ENCODE data around the gene MCTP1. TPM values are rescaled to one million over a fixed set of nuclear protein-coding genes. Genes with fewer than 3 reads are reported as not detected.

The MCTP1 gene
- total RNA-seq, 8 experiments from 2014 or later: 1.3 to 8.3 (median 5.7) TPM

DNA sequence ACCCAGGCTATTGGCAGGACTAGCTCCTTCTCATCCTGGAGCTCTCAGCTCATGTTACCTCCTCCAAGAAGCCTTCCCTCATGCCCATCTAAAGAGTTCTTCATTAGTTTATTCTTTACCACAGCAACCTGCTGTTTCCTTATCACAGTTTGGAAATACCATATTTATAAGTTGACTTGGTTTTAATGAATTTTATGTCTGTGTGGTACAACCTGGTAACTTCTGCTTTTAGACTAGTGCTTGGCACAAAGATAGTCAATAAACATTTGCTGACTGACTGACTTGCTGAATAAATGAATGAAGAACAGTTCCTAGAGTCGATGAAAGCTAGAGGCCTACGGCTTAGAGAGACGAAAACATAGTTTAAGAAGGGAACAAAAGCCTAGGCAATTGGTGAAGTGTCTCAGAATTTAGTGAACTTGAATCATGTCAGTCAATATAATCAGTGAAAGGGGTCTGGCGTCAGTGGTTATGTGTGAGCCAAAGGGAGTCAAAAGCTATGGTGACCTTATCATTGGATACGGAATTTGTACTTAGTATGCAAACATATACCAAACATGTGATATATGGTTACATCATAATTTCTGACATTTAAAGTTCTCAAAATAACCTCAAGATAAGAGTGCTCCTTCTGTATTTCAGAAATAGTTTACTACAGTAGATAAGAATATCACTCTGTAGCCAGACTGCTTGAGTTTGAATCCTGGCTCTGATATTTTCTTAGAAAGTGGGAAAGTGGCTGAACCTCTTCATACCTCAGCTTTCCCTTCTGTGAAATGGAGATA lies 239.5 kb downstream of the MCTP1 start:
- Histone ChIP-seq H3K4me1 (replicated peaks in 1 of 2) (no peaks in the 10 kb centered on the region), H3K27ac (no peak overlapping the region), H3K4me3 (no peak overlapping the region)
- ATAC-seq (replicated peaks in 6 of 8): no peak
- in situ Hi-C loops (cut with MboI; ENCODE audit: low pct_unique_long_range_greater_than_20kb in 2 of 9, low sequenced_read_pairs in 9 of 9, unreplicated experiment in 9 of 9): no loop called here
- WGBS, 10 experiments: 0 to 100% (median 80%) methylated on average over 1 to 5 of the region's 5 CpGs; no CpG with 5 or more reads in 1 of the 10 experiments

DNA sequence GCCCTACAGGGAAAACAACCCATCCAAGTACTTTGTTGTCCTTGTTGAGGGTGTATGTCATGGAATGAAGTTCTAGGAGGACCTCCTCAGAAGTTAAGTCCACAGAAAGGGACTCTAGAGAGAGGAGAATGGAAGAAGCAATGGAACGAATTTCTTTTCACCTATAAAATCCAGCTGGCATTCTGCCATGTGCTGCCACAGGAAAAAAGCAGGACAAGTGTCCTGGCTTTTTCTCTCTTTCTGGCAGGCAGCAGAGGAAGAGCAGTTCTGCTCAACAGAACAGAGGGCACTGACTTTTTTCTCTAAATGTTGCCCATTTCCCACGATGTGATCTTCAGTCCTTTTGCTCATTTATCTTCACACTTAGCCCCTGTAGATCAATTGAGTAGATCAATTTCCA lies 240.8 kb downstream of the MCTP1 start:
- no peak for ATAC-seq (replicated peaks in 6 of 8)
- in situ Hi-C loops (cut with MboI; ENCODE audit: low pct_unique_long_range_greater_than_20kb in 2 of 9, low sequenced_read_pairs in 9 of 9, unreplicated experiment in 9 of 9): no loop called here
- no peaks in the 10 kb centered on the region for H3K4me1 ChIP-seq (replicated peaks in 1 of 2)
- 0 to 100% (median 40%) methylated on average over 1 to 2 of the region's 2 CpGs; no CpG with 5 or more reads in 1 of the 10 experiments for WGBS, 10 experiments
- H3K4me3 ChIP-seq: no peak overlapping the region
- no peak overlapping the region for H3K27ac ChIP-seq

DNA sequence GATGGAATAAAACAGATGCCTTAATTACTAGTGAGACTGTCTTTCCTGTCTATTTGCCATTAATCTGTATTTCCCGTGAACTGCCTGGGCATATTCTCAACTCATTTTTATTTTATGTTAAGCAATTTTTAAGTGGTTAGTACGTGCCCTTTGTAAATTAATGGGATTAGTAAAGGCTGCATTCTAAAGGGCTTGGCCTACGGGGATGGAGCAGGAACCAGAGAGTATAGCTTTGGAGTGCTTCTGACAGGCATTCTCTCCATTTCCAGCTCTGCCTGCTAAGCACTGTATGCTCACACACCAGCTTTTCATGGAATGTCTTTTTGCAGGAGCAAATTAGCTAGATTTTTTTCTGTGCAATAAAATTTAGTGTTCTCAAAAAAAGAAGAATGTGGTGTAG lies 241.2 kb downstream of the MCTP1 start:
- in situ Hi-C loops (cut with MboI; ENCODE audit: low pct_unique_long_range_greater_than_20kb in 2 of 9, low sequenced_read_pairs in 9 of 9, unreplicated experiment in 9 of 9): no loop called here
- Histone ChIP-seq H3K27ac (no peak overlapping the region), H3K4me1 (replicated peaks in 1 of 2) (no peaks in the 10 kb centered on the region), H3K4me3 (no peak overlapping the region)
- peak in 3 of 8 experiments; percentile 25 to 76 (median 44) for ATAC-seq (replicated peaks in 6 of 8)
- WGBS, 10 experiments: 0 to 100% (median 50%) methylated on average over 1 to 3 of the region's 3 CpGs; no CpG with 5 or more reads in 1 of the 10 experiments

DNA sequence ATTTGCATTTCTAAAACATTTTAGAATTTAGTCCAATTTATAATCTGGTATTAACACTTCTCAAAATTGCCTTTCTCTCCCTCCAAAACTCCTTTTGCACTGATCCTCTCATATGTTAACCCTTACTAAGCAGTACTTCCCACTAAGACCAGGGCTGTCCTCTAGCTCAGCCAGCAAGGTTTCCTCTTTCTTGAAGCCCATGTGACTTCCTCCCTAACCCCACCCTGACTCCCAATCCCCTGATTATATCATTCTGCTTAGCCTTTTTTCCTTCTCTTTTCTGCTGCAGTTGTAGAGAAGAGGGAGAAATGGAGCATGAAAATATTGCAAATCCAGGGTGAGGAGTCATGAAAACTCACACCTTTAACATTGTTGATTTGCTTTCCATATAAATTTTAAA lies 241.7 kb downstream of the MCTP1 start:
- in situ Hi-C loops (cut with MboI; ENCODE audit: low pct_unique_long_range_greater_than_20kb in 2 of 9, low sequenced_read_pairs in 9 of 9, unreplicated experiment in 9 of 9): no loop called here
- H3K4me1 ChIP-seq (replicated peaks in 1 of 2): no peaks in the 10 kb centered on the region
- peak in 4 of 8 experiments; percentile 25 to 81 (median 61) for ATAC-seq (replicated peaks in 6 of 8)
- no peak overlapping the region for H3K27ac ChIP-seq
- no peak overlapping the region for H3K4me3 ChIP-seq

DNA sequence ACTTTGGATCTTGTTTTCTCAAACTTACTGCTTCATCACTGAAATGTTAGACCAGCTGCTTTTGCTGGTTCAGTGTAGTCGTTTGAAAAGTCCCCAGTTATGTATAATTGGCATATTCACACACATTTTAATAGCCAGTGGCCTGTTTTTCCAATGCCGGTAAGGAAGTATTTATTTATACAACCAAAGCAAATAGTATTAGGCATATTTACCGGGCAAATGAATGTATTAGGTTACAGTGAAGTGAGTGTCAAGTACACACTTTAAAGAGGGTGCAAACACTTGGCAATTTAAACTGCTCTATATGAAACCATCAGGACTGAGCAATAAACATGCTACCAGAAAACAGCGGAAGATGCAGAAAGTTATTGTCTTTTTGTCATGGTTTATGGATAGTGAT lies 242.9 kb downstream of the MCTP1 start:
- in situ Hi-C loops (cut with MboI; ENCODE audit: low pct_unique_long_range_greater_than_20kb in 2 of 9, low sequenced_read_pairs in 9 of 9, unreplicated experiment in 9 of 9): no loop called here
- peak in 1 of 8 experiments; percentile 78 for ATAC-seq (replicated peaks in 6 of 8)
- Histone ChIP-seq H3K27ac (no peak overlapping the region), H3K4me3 (no peak overlapping the region), H3K4me1 (replicated peaks in 1 of 2) (no peaks in the 10 kb centered on the region)
- 25 to 81% (median 71%) methylated on average over 1 to 4 of the region's 4 CpGs; no CpG with 5 or more reads in 1 of the 10 experiments for WGBS, 10 experiments

DNA sequence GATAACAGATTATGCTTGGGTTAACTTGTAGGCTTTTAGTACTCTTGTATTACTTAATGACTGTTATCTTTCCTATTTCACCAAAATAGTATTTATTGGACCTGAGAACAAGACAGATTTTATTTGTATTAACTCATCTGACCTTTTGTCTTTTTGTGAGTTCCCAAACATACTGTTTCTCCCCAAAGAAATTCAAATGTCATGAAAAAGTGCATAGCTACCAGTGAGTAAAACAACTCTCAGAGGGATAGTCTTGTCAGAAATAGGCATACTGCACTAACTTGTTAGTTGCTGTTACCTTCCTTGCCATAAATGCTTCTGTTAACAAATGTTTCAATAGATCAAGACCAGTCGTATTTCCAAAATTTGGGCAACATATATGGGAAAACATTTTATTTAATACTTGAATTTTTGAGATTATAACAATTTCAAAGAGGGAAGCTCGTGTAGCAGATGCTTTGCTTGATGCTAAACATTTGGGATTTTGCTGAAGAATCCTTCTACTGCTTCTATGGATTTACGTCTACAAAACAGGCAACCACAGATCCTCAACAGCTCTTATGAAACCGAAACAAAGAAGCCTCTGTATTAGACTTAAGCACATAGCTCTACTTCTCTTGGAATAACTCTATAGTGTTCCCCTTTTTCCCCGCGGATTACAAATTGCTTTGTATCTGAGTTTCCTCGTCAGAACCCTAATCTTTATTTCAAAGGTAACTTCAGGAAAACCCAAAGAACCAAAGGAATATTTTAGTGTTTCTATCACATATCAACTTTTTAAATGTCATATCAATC lies 248.8 kb downstream of the MCTP1 start:
- no peak for ATAC-seq (replicated peaks in 6 of 8)
- Histone ChIP-seq H3K4me3 (no peak overlapping the region), H3K27ac (no peak overlapping the region), H3K4me1 (replicated peaks in 1 of 2) (no peaks in the 10 kb centered on the region)
- in situ Hi-C loops (cut with MboI; ENCODE audit: low pct_unique_long_range_greater_than_20kb in 2 of 9, low sequenced_read_pairs in 9 of 9, unreplicated experiment in 9 of 9): no loop called here
- WGBS, 10 experiments: 33 to 87% (median 66%) methylated on average over 1 to 7 of the region's 7 CpGs

DNA sequence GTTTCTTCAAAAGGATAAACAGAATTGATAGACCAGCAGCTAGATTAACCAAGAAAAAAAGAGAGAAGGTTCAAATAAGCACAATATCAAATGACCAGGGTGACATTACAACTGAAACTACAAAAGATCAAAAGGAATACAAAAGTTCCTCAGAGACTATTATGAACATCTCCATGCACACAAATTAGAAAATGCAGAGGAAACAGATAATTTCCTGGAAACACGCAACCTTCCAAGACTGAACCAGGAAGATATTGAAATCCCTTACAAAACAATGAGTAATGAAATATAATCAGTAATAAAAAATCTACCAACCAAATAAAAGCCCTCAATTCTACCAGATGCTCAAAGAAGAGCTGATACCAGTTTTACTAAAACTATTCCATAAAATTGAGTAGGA lies 252.1 kb downstream of the MCTP1 start:
- ATAC-seq (replicated peaks in 6 of 8): no peak
- in situ Hi-C loops (cut with MboI; ENCODE audit: low pct_unique_long_range_greater_than_20kb in 2 of 9, low sequenced_read_pairs in 9 of 9, unreplicated experiment in 9 of 9): no loop called here
- 45 to 100% (median 100%) methylated on average over 1 of the region's 1 CpG; no CpG with 5 or more reads in 1 of the 10 experiments for WGBS, 10 experiments

DNA sequence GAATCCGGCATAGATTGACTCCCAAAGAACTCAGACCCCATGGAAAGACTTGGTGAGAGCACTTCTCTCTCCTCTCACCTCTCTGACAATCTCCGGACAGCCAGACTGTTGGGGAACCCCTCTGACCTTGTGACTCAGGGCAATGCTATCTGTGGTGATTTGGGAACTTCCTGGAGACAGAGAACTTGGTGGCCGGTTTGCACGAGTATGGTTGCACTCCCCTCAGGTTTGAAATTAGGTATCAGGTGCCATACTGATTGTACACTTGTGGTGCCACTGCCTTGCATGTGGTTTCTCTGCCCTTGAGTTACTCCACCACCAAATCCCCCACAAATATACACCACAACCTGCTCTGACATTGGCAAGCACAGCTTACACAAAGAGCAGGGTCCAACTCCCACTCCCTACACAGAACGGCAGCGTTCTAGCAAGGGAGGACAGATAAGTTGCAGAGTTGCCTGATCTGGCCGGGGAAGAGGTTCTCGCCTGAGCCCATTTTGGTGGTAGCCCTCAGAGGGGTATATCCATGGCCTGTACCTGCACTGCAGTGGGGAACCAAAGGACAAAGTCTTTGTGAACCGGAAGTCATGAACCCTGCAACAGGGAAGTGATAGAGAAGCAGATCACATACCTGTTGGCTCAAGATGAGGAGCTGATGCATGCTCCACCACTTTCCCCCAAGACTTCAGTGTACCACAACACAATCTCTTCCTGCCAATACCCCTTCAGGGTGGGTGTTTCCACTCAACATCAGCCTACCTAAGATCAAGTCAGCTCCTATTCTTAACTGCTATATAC lies 255.1 kb downstream of the MCTP1 start:
- Histone ChIP-seq H3K4me3 (no peak overlapping the region), H3K27ac (no peak overlapping the region), H3K4me1 (replicated peaks in 1 of 2) (no peaks in the 10 kb centered on the region)
- 52 to 97% (median 83%) methylated on average over 1 to 6 of the region's 9 CpGs; no CpG with 5 or more reads in 3 of the 10 experiments for WGBS, 10 experiments
- in situ Hi-C loops (cut with MboI; ENCODE audit: low pct_unique_long_range_greater_than_20kb in 2 of 9, low sequenced_read_pairs in 9 of 9, unreplicated experiment in 9 of 9): no loop called here
- ATAC-seq (replicated peaks in 6 of 8): no peak

More for the DNA sequence above, 252.1 kb downstream of the MCTP1 start:
- H3K27ac ChIP-seq: no peak overlapping the region
- no peaks in the 10 kb centered on the region for H3K4me1 ChIP-seq (replicated peaks in 1 of 2)
- no peak overlapping the region for H3K4me3 ChIP-seq

DNA sequence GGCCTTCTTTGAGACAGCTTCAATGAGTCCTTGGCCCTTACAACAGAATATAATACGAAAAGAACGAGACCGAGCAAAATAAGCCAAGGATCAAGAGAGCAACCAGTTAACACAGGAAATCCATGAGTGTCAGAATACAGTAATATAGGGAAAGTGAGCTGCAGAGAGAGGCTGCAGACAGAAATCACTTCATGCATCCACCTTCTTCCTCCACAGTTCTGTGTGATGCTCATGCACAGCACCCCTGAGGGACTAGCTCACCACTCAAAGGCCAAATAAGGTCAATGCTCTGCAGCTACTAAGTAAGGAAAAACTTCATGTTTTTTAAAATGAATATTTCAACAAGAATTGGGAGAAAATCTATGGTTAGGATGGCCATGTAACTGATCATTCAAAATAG lies 257.1 kb downstream of the MCTP1 start:
- H3K4me3 ChIP-seq: no peak overlapping the region
- no peaks in the 10 kb centered on the region for H3K4me1 ChIP-seq (replicated peaks in 1 of 2)
- ATAC-seq (replicated peaks in 6 of 8): no peak
- in situ Hi-C loops (cut with MboI; ENCODE audit: low pct_unique_long_range_greater_than_20kb in 2 of 9, low sequenced_read_pairs in 9 of 9, unreplicated experiment in 9 of 9): no loop called here
- WGBS, 10 experiments: 31 to 100% (median 92%) methylated on average over 1 to 2 of the region's 3 CpGs; no CpG with 5 or more reads in 3 of the 10 experiments
- no peak overlapping the region for H3K27ac ChIP-seq

DNA sequence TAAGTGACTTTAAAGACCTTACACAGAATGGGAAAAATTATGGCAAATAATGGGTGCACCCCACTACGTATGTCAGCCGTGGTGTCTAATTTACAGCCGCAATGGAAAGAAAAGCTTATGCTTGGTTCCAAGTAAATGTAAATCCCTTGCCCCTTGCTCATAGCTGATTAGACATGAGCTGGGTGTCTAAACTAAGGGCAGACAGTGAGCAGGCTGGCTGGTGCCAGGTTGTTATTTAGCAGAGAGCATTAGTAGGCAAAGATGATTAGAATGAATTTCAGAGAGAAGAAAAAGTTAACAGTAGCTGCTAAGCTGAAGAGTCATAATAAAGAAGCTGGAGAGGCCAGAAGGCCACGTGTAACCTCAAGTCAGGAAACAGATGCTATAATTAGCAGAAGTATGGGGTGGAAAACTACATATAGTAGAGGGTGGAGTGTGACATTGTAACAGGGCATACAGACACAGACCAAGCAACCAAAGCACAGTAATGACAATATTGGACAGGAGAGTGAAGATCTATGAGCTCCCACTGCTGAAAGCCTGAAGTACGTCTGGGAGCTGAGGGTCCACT lies 257.7 kb downstream of the MCTP1 start:
- no peak overlapping the region for H3K27ac ChIP-seq
- peak in 2 of 8 experiments; percentile 45 to 70 for ATAC-seq (replicated peaks in 6 of 8)
- no peak overlapping the region for H3K4me3 ChIP-seq
- 62 to 93% (median 85%) methylated on average over 3 to 5 of the region's 5 CpGs; no CpG with 5 or more reads in 1 of the 10 experiments for WGBS, 10 experiments
- no peaks in the 10 kb centered on the region for H3K4me1 ChIP-seq (replicated peaks in 1 of 2)
- in situ Hi-C loops (cut with MboI; ENCODE audit: low pct_unique_long_range_greater_than_20kb in 2 of 9, low sequenced_read_pairs in 9 of 9, unreplicated experiment in 9 of 9): no loop called here

DNA sequence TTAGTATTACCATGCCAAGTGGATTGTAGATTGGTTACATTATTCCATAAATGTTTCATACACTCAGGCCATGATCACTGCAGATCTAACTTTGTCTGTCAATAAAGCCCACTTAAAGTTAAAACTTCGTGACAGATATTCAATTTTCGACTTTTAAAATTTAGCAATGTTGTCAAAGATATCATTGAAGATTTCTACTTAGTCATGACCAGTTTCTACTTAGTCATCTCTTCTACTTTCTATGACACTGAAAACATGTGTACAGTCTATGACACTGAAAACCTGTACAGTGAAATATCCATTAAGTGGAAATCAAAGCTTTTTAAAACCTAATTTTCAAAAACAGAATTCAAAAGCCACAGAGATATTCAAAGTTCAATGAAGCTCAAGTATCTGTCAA lies 258.2 kb downstream of the MCTP1 start:
- in situ Hi-C loops (cut with MboI; ENCODE audit: low pct_unique_long_range_greater_than_20kb in 2 of 9, low sequenced_read_pairs in 9 of 9, unreplicated experiment in 9 of 9): no loop called here
- ATAC-seq (replicated peaks in 6 of 8): no peak
- Histone ChIP-seq H3K4me1 (replicated peaks in 1 of 2) (no peaks in the 10 kb centered on the region), H3K4me3 (no peak overlapping the region), H3K27ac (no peak overlapping the region)
- 24 to 100% (median 82%) methylated on average over 1 to 2 of the region's 2 CpGs; no CpG with 5 or more reads in 2 of the 10 experiments for WGBS, 10 experiments

DNA sequence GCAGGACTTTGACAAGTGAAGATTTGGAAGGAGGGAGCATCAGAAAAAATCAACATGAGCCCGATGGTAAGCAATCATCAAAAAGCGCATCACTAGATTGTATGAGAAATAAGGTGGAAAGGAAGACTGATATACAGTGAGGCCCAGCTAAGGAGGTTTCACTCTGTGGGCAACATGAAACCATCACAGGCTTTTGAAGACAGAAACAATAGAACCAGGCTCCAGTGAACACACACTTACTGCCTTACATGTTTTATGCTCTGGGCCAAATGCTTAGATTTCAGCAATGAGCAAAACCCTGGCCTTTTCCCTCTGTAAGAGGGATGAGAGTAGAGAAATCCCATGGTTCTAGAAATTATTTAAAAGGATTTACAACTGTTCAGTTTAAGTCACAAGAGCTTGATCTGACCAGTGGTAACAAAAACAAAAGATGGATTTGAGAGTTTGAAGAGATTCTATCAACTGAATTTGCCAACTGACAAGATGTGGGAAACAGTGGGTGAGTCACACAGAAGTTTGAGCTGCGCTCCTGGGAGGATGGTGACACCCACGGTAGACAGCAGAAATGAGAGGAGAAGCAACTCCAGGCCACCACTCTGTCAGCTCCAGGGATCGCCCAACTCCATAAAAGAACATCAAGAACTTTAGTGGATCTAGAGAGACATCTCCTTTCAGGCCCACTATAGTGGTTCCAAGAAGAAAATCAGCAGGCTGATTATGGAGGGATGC lies 261.8 kb downstream of the MCTP1 start:
- WGBS, 10 experiments: 29 to 100% (median 93%) methylated on average over 2 to 5 of the region's 5 CpGs
- no peaks in the 10 kb centered on the region for H3K4me1 ChIP-seq (replicated peaks in 1 of 2)
- no peak overlapping the region for H3K4me3 ChIP-seq
- no peak overlapping the region for H3K27ac ChIP-seq
- in situ Hi-C loops (cut with MboI; ENCODE audit: low pct_unique_long_range_greater_than_20kb in 2 of 9, low sequenced_read_pairs in 9 of 9, unreplicated experiment in 9 of 9): no loop called here
- peak in 2 of 8 experiments; percentile 52 to 75 for ATAC-seq (replicated peaks in 6 of 8)
